Hematopoietic multipotent progenitor cell treated with erythropoietin and hydrocortisone succinate and interleukin-3 and kit ligand, for 17 days (in vitro differentiated cells): ENCODE measurements around the gene DNAJB7.
"Not testable (repeated sequence)": the region's sequence is repeated elsewhere in the genome, so short reads cannot be mapped to it uniquely, and the experiment has no call there.

Experiments used
- DNase-seq: peaks from one replicate; pipeline ENCODE4 v3.0.0-alpha.2; 2015; ENCODE audit warnings: low spot score

DNAJB7 gene

GRCh38 chr22:40844951-40845350 lies 17.0 kb downstream of the DNAJB7 start:
- DNase-seq: no peak

GRCh38 chr22:40838486-40838885 lies 23.4 kb downstream of the DNAJB7 start:
- no peak for DNase-seq

- no peak for DNase-seq
These were observed 27.3 kb downstream of the DNAJB7 start for GRCh38 chr22:40834619-40835018.

DNA sequence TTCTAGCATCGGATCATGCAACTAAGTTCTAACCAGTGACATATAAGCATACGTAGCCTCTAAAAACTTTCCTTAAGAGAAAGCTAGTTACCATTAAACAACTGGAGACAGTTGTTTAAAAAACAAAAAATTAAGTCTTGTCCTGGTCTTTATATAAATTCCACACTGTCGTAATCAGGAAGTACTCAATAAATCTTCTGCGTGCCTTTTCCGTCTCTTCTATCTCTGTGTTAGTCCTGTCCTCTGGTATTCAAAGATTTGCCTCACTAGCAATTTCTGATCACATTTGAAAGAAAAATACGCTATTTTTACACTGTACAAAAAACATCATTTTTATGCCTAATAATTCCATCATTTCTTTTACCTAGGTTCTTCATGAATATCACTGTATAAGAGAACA lies 32.8 kb downstream of the DNAJB7 start:
- DNase-seq: no peak

DNA sequence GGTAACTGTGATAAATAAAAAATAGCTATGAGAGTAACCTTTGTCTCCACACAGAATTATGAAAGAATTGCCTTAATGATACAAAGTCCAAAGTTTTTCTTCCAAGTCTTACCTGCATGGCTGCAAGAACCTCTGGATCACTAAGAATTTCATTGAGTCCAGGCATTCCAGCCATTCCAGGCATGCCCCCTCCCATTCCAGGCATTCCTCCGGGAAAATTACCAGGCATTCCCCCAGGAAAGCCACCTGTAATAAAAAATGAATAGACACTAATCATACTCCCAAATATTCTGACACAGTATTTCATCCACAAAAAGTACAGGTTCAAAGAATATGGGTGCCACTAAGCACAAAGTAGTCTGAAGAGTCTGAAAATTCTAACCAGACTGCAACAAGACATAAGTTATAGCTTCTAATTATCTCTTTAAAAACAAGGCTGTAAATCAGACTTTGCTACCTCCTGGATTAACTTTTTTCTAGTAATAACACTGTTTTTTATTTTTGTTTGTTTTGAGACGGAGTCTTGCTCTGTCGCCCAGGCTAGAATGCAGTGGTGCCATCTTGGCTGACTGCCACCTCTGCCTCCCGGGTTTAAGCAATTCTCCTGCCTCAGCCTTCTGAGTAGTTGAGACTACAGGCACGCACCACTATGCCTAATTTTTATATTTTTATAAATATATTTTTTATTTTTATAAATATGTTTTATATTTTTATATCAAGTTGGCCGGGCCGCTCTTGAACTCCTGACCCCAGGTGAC lies 34.8 kb downstream of the DNAJB7 start:
- no peak for DNase-seq

DNA sequence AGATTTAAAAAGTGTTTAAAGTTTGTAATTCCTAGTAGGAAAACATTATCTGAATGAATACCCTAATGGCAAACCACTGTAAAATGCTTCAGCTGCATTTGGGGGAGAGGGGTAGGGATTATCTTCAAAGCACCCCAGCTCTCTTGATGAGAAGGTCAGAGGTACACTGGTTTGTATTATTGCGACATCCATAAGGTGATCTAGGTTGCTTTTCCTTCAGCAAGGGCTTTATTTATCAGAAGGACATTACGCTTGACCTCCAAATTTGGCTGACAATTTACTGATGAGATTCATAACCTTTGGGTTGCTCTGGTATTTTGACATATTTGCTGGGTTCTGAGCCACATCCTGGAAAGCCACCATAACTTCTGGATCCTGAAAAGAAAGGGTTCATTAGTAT lies 35.6 kb downstream of the DNAJB7 start:
- DNase-seq: not testable (repeated sequence)

GRCh38 chr22:40823426-40823825 lies 38.5 kb downstream of the DNAJB7 start:
- DNase-seq: no peak

DNA sequence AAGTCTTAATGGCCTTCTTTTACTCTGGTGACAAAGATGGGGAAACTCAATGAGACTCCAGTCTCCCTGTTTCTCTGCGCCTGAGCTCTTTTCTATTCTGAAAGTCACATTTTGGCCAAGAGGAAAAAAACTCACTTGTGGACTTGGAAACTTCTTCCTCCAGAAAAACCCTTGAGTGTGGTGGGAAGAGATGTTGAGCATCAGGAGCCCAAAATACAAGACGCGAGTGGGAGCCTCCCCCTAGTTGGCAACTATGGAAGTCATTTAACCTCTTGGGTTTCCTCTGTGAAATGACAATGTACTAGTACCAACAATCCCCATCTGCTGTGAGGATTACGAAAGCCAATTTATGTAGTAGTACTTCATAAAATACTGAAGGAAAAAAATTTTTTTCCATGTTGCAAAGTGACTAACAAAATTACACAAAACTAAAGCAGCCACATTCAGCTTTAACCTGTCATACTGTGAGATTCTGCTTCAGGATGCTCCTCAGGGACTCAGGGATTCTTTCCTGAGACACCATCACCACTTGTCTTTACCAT lies 42.2 kb downstream of the DNAJB7 start:
- no peak for DNase-seq

GRCh38 chr22:40818747-40819598 lies 42.9 kb downstream of the DNAJB7 start, which contains the start of gene SLC25A17:
SLC25A17 (minus strand) TSS chr22:40819346; CDS start chr22:40819248, 98 bp downstream.
- peak; percentile 88 for DNase-seq

- DNase-seq: peak; percentile 27
These were observed 43.6 kb downstream of the DNAJB7 start for GRCh38 chr22:40818192-40818746.

DNA sequence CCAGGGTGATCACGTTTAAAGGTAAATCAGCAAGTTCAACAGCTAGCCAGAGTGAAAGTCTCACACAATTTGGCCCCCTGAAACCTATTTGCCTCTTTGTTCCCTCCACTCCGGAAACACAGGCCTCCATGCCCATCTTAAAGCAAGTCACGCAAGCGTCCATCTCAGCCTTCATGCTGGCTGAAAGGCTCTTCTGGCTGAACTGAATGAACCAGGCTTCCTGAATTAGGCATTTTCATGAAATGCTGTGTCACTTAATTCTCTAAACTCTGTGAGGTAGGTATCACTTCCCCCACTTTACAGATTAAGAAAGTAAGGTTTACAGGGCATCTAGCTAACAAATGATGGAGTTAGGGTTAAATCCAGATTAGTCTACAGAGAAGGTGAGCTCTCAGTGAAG lies 44.2 kb downstream of the DNAJB7 start:
- DNase-seq: no peak

- peak; percentile 57 for DNase-seq
These were observed 48.0 kb downstream of the DNAJB7 start for GRCh38 chr22:40813912-40814315.
